K562 (cell line): ENCODE results near the gene BTBD18. TPM values are rescaled to one million over a fixed set of nuclear protein-coding genes. Genes with fewer than 3 reads are reported as not detected.

Experiments used
- ATF1 ChIP-seq, 2 experiments: fragments of 450-650 bp in 1 of 2; IDR thresholded peaks; 2 replicates each; pipeline ENCODE4 v1.6.1; 2016; ENCODE audit warnings: missing compliant biosample characterization in 1 of 2, missing genetic modification characterization in 1 of 2
- ETV6 ChIP-seq, 3 experiments: fragments of 150-350 bp in 1 of 3; sonication (generic) in 1 of 3; formaldehyde crosslinking in 1 of 3; IDR thresholded peaks; 2 replicates each; pipeline versions ENCODE4 v1.6.1 to v1.8.0; 2014 to 2022; ENCODE audit warnings: borderline replicate concordance in 2 of 3, low read depth in 2 of 3, antibody characterized with exemption in 1 of 3, low read length in 1 of 3, mild to moderate bottlenecking in 1 of 3, missing genetic modification reagents in 1 of 3
- MEF2D ChIP-seq: conservative IDR thresholded peaks from 2 replicates; pipeline ENCODE4 v1.6.1; 2016; ENCODE audit warnings: low read depth, missing genetic modification characterization, missing compliant biosample characterization
- PTBP1 ChIP-seq: fragments of 200-400 bp; formaldehyde crosslinking; IDR thresholded peaks from 2 replicates; pipeline ENCODE4 v1.6.1; 2017; ENCODE audit warnings: low read depth, low read length
- TEAD4 ChIP-seq, 2 experiments: sonication (generic) in 1 of 2; formaldehyde crosslinking in 1 of 2; IDR thresholded peaks; 2 replicates each; pipeline versions ENCODE4 v1.6.1 to v1.8.0; 2012 to 2022; ENCODE audit warnings: borderline replicate concordance in 1 of 2, inconsistent platforms in 1 of 2, low read length in 1 of 2, mild to moderate bottlenecking in 1 of 2, missing genetic modification reagents in 1 of 2
- polyA plus RNA-seq, 8 experiments: library from polyadenylated mRNA; depleted of rRNA in 4 of 8; stranded (reverse) in 5 of 8; unstranded in 3 of 8; fragments of >200 nt; fragmentation: Nextera tagmentation in 2 of 8; fragmentation: Illumina TruSeq in 1 of 8; extraction: Ambion mirVana in 2 of 8; extraction: Trizol in 1 of 8; gene quantifications; 2 replicates each; pipeline versions ENCODE4 v1.2.1 to v1.2.3, GENCODE V29; 2011 to 2014; ENCODE audit warnings: inconsistent platforms in 1 of 8, missing spikeins in 1 of 8
- total RNA-seq, 7 experiments: library from RNA; depleted of rRNA in 6 of 7; stranded (reverse); fragments of >200 nt in 6 of 7; fragmentation: Illumina TruSeq in 2 of 7; extraction: Trizol in 2 of 7; gene quantifications; 2 replicates each; pipeline versions ENCODE4 v1.2.1 to v1.2.3, GENCODE V29; 2011 to 2021; ENCODE audit warnings: low replicate concordance in 1 of 7
- TF ChIP-seq, protein P1 (sequence below): fragments of 450-650 bp; formaldehyde crosslinking; IDR thresholded peaks from 2 replicates; pipeline ENCODE4 v1.4.0; 2022; ENCODE audit warnings: missing genetic modification characterization

The BTBD18 gene
- total and polyA plus RNA-seq, 9 of the 15 experiments (the other 6 are each of a cell fraction or from before 2014, with no cell fraction given) = 0.06 TPM; not detected in 8

DNA sequence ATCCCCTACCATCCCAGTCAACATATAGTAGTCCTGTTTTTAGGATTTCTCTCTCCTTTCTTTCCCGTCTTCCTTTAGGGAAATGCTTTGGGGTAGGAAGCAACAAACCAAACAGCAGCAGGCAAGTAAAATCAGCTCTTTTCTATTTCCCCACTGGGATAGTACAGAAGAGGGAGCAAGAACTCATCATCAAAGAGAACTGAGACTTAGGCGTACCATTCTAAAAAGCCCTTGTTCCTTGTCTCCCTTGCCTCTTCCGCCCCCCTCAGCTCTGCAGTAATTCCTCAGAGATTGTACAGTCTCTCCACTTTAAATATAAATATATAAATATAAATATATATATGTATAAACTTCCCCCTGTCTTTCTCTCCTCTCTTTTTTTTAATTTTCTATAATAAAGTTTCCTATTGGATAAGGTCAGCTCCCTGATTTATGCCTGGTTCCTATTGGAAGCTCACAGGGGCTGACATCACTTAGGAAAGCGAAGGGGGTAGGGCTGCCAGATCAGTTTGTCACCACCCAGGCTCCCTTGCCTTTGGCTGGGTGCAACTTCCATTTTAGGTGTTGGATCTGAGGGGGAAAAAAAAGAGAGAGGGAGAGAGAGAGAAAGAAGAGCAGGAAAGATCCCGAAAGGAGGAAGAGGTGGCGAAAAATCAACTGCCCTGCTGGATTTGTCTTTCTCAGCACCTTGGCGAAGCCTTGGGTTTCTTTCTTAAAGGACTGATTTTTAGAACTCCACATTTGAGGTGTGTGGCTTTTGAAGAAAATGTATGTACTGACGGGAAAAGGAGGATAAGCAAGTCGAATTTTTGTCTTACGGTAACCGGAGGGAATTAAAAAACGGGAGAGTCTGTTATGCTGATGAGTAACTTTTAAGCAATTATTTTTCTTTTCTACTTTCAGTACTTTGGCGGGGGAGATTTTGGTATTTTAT lies 9.9 kb upstream of the BTBD18 start, which contains the start of gene CTNND1 (continued):
- TF ChIP-seq, protein P1, sequence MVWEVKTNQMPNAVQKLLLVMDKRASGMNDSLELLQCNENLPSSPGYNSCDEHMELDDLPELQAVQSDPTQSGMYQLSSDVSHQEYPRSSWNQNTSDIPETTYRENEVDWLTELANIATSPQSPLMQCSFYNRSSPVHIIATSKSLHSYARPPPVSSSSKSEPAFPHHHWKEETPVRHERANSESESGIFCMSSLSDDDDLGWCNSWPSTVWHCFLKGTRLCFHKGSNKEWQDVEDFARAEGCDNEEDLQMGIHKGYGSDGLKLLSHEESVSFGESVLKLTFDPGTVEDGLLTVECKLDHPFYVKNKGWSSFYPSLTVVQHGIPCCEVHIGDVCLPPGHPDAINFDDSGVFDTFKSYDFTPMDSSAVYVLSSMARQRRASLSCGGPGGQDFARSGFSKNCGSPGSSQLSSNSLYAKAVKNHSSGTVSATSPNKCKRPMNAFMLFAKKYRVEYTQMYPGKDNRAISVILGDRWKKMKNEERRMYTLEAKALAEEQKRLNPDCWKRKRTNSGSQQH (CRISPR knock-in tag) = peak; percentile 58
- TF ChIP-seq PTBP1 = no peak
- TF ChIP-seq TEAD4 (IDR thresholded peaks at IDR 0.05; ENCODE audit: low read length) = peak; percentile 67
- TF ChIP-seq TEAD4 (CRISPR knock-in tag; IDR thresholded peaks at IDR 0.05; ENCODE audit: borderline replicate concordance) = no peak
- no peak for TF ChIP-seq ETV6 (IDR thresholded peaks at IDR 0.05; ENCODE audit: borderline replicate concordance in 1 of 2, low read depth in 2 of 2, low read length in 1 of 2)
- no peak for TF ChIP-seq ETV6 (CRISPR knock-in tag; IDR thresholded peaks at IDR 0.05; ENCODE audit: borderline replicate concordance)
- no peak for TF ChIP-seq ATF1 (CRISPR knock-in tag; IDR thresholded peaks at IDR 0.05)
- TF ChIP-seq ATF1 (tag; IDR thresholded peaks at IDR 0.05) = peak; percentile 73
- TF ChIP-seq MEF2D (tag) = 0 out of 2 replicates have a peak, but pooled peaks have one; percentile 44
